ENCODE data around the gene PPP6R2.

The PPP6R2 gene

GRCh38 chr22:50339945-50340879, 2.9 kb upstream of the PPP6R2 start:
- no peak overlapping the region for H3K4me3 ChIP-seq (ENCODE audit: low read depth, low read length)
- no peaks in the 10 kb centered on the region for H3K36me3 ChIP-seq (ENCODE audit: control insufficient read depth, insufficient read depth, low read length)
- H3K4me1 ChIP-seq (ENCODE audit: control insufficient read depth, insufficient read depth, low read length), result no peaks in the 10 kb centered on the region
- no peaks in the 10 kb centered on the region for H3K9me3 ChIP-seq (ENCODE audit: control insufficient read depth, insufficient read depth, low read length)
- H3K27me3 ChIP-seq (ENCODE audit: control insufficient read depth, insufficient read depth, low read length), result peaks cover 2% of the 10 kb centered on the region
- H3K9ac ChIP-seq (ENCODE audit: low read depth, low read length), result no peak overlapping the region

GRCh38 chr22:50341977-50342650, 1.0 kb upstream of the PPP6R2 start:
- H3K9me3 ChIP-seq (ENCODE audit: control insufficient read depth, insufficient read depth, low read length), result no peaks in the 10 kb centered on the region
- no peaks in the 10 kb centered on the region for H3K36me3 ChIP-seq (ENCODE audit: control insufficient read depth, insufficient read depth, low read length)
- H3K9ac ChIP-seq (ENCODE audit: low read depth, low read length), result no peak overlapping the region
- peak overlapping the region; percentile 86 for H3K4me3 ChIP-seq (ENCODE audit: low read depth, low read length)
- no peaks in the 10 kb centered on the region for H3K4me1 ChIP-seq (ENCODE audit: control insufficient read depth, insufficient read depth, low read length)
- H3K27me3 ChIP-seq (ENCODE audit: control insufficient read depth, insufficient read depth, low read length), result peaks cover 2% of the 10 kb centered on the region

DNA sequence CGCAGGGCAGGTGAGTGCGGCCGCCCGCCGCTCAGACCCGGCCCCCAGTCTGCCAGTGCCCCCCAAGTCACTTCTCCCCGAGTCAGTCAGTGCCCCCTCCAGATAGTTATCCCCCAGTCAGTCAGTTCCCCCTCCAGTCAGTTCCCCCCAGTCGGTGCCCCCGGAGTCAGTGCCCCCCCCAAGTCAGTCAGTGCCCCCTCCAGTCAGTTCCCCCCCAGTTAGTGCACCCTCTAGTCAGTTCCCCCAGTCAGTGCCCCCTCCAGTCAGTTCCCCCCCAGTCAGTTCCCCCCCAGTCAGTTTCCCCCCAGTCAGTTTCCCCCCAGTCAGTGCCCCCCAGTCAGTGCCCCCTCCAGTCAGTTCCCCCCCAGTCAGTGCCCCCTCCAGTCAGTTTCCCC, 411 bp downstream of the PPP6R2 start:
- Histone ChIP-seq H3K9me3 (ENCODE audit: control insufficient read depth, insufficient read depth, low read length) (no peaks in the 10 kb centered on the region), H3K9ac (ENCODE audit: low read depth, low read length) (peak overlapping the region; percentile 47), H3K36me3 (ENCODE audit: control insufficient read depth, insufficient read depth, low read length) (no peaks in the 10 kb centered on the region), H3K4me3 (ENCODE audit: low read depth, low read length) (peak overlapping the region; percentile 59), H3K4me1 (ENCODE audit: control insufficient read depth, insufficient read depth, low read length) (no peaks in the 10 kb centered on the region), H3K27me3 (ENCODE audit: control insufficient read depth, insufficient read depth, low read length) (peaks cover 2% of the 10 kb centered on the region)

DNA sequence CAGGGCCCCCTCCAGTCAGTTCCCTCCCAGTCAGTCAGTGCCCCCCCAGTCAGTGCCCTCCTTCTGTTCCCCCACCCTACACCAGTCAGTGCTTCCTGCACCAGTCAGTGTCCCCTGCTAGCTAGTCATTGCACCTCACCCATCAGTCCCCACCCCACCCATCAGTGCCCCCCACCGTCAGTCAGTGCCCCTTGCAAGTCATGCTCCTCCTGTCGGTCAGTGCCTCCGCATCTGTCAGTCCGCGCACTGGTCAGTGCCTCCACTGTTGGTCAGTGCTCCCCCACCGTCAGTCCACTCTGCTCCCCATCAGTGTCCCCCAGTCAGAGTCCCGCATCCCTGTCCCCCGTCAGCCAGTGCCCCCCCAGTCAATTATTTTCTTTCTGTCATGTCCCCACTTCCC, 3.3 kb downstream of the PPP6R2 start:
- no peaks in the 10 kb centered on the region for H3K27me3 ChIP-seq (ENCODE audit: control insufficient read depth, insufficient read depth, low read length)
- no peaks in the 10 kb centered on the region for H3K9me3 ChIP-seq (ENCODE audit: control insufficient read depth, insufficient read depth, low read length)
- no peak overlapping the region for H3K4me3 ChIP-seq (ENCODE audit: low read depth, low read length)
- H3K9ac ChIP-seq (ENCODE audit: low read depth, low read length), result no peak overlapping the region
- H3K4me1 ChIP-seq (ENCODE audit: control insufficient read depth, insufficient read depth, low read length), result no peaks in the 10 kb centered on the region
- no peaks in the 10 kb centered on the region for H3K36me3 ChIP-seq (ENCODE audit: control insufficient read depth, insufficient read depth, low read length)

GRCh38 chr22:50347157-50347556, 4.0 kb downstream of the PPP6R2 start:
- no peaks in the 10 kb centered on the region for H3K4me1 ChIP-seq (ENCODE audit: control insufficient read depth, insufficient read depth, low read length)
- H3K9me3 ChIP-seq (ENCODE audit: control insufficient read depth, insufficient read depth, low read length), result no peaks in the 10 kb centered on the region
- no peaks in the 10 kb centered on the region for H3K36me3 ChIP-seq (ENCODE audit: control insufficient read depth, insufficient read depth, low read length)
- no peaks in the 10 kb centered on the region for H3K27me3 ChIP-seq (ENCODE audit: control insufficient read depth, insufficient read depth, low read length)
- no peak overlapping the region for H3K9ac ChIP-seq (ENCODE audit: low read depth, low read length)
- no peak overlapping the region for H3K4me3 ChIP-seq (ENCODE audit: low read depth, low read length)

DNA sequence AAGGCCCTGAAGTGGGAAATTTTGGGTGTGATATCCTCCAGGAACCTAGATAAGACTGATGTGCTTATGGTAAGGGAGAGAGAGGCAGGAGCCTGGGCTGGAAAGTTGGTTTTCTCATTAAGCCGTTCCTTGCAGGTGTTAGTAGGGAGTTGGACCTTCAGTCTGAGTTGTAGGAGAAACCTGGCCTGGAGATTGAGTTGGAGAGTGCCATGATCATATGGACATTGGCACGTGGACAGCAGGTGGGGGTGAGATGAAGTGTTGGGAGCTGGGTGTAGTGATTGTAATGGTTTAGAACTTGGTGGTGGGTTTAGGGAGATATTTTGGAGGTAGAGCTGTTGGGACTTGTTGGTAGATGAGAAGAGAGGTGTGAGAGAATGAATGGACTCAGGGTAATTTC, 4.9 kb downstream of the PPP6R2 start:
- no peak overlapping the region for H3K9ac ChIP-seq (ENCODE audit: low read depth, low read length)
- no peaks in the 10 kb centered on the region for H3K9me3 ChIP-seq (ENCODE audit: control insufficient read depth, insufficient read depth, low read length)
- no peaks in the 10 kb centered on the region for H3K27me3 ChIP-seq (ENCODE audit: control insufficient read depth, insufficient read depth, low read length)
- no peaks in the 10 kb centered on the region for H3K4me1 ChIP-seq (ENCODE audit: control insufficient read depth, insufficient read depth, low read length)
- no peaks in the 10 kb centered on the region for H3K36me3 ChIP-seq (ENCODE audit: control insufficient read depth, insufficient read depth, low read length)
- H3K4me3 ChIP-seq (ENCODE audit: low read depth, low read length), result no peak overlapping the region

DNA sequence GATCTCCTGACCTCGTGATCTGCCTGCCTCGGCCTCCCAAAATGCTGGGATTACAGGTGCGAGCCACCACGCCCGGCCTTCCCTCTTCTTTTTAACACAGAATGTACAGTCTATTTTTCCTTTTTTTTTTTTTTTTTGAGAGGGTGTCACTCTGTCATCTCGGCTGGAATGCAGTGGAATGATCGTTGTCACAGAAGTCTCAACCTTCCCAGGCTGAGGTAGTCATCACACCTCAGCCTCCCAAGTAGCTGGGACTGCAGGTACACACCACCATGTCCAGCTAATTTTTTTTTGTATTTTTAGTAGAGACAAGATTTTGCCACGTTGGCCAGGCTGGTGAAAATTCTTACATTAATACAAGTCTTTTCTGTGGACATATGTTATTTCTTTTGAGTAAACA, 13.1 kb downstream of the PPP6R2 start:
- H3K9ac ChIP-seq (ENCODE audit: low read depth, low read length), result no peak overlapping the region
- no peaks in the 10 kb centered on the region for H3K36me3 ChIP-seq (ENCODE audit: control insufficient read depth, insufficient read depth, low read length)
- H3K27me3 ChIP-seq (ENCODE audit: control insufficient read depth, insufficient read depth, low read length), result no peaks in the 10 kb centered on the region
- H3K4me3 ChIP-seq (ENCODE audit: low read depth, low read length), result no peak overlapping the region
- H3K4me1 ChIP-seq (ENCODE audit: control insufficient read depth, insufficient read depth, low read length), result no peaks in the 10 kb centered on the region
- H3K9me3 ChIP-seq (ENCODE audit: control insufficient read depth, insufficient read depth, low read length), result no peaks in the 10 kb centered on the region

DNA sequence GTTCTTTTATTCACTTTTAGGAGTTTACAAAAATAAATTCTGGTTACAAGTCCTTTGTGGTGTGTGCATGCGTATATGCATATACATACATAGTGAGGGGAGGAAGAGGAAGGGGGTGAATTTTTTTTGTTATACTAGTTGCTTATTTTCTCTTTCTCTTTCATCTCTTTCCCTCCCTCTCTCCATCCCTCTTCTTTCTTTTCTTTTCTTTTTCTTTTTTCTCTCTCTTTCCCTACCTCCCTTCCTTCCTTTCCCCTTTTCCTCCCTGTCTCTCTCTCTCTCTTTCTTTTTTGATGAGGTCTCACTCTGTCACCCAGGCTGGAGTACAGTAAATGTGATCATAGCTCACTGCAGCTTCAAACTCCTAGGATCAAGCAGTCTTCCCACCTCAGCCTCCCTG, 14.1 kb downstream of the PPP6R2 start:
- Histone ChIP-seq H3K27me3 (ENCODE audit: control insufficient read depth, insufficient read depth, low read length) (no peaks in the 10 kb centered on the region), H3K4me1 (ENCODE audit: control insufficient read depth, insufficient read depth, low read length) (no peaks in the 10 kb centered on the region), H3K9ac (ENCODE audit: low read depth, low read length) (no peak overlapping the region), H3K9me3 (ENCODE audit: control insufficient read depth, insufficient read depth, low read length) (no peaks in the 10 kb centered on the region), H3K36me3 (ENCODE audit: control insufficient read depth, insufficient read depth, low read length) (no peaks in the 10 kb centered on the region), H3K4me3 (ENCODE audit: low read depth, low read length) (no peak overlapping the region)

GRCh38 chr22:50357756-50358155, 14.6 kb downstream of the PPP6R2 start:
- Histone ChIP-seq H3K4me3 (ENCODE audit: low read depth, low read length) (no peak overlapping the region), H3K27me3 (ENCODE audit: control insufficient read depth, insufficient read depth, low read length) (no peaks in the 10 kb centered on the region), H3K4me1 (ENCODE audit: control insufficient read depth, insufficient read depth, low read length) (no peaks in the 10 kb centered on the region), H3K9me3 (ENCODE audit: control insufficient read depth, insufficient read depth, low read length) (no peaks in the 10 kb centered on the region), H3K9ac (ENCODE audit: low read depth, low read length) (no peak overlapping the region), H3K36me3 (ENCODE audit: control insufficient read depth, insufficient read depth, low read length) (no peaks in the 10 kb centered on the region)

DNA sequence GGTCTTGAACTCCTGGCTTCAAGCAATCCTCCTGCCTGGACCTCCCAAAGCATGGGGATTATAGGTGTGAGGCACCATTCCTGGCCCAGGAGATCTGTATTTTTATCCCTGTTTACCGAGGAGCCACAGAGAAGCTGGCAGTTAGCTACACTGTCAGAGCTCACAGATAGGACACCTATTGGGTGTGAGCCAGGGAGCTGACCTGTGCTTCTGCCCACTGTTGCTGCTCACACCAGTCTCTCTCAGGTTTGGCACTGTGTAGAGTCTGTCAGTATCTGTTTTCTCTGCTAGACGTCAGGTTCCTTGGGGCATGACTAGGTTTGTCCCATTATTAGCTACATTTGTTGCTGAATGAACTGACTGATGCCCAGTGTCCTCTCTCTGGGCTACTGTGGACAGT, 17.5 kb downstream of the PPP6R2 start:
- H3K36me3 ChIP-seq (ENCODE audit: control insufficient read depth, insufficient read depth, low read length), result no peaks in the 10 kb centered on the region
- no peaks in the 10 kb centered on the region for H3K9me3 ChIP-seq (ENCODE audit: control insufficient read depth, insufficient read depth, low read length)
- no peaks in the 10 kb centered on the region for H3K27me3 ChIP-seq (ENCODE audit: control insufficient read depth, insufficient read depth, low read length)
- no peak overlapping the region for H3K9ac ChIP-seq (ENCODE audit: low read depth, low read length)
- no peaks in the 10 kb centered on the region for H3K4me1 ChIP-seq (ENCODE audit: control insufficient read depth, insufficient read depth, low read length)
- no peak overlapping the region for H3K4me3 ChIP-seq (ENCODE audit: low read depth, low read length)

DNA sequence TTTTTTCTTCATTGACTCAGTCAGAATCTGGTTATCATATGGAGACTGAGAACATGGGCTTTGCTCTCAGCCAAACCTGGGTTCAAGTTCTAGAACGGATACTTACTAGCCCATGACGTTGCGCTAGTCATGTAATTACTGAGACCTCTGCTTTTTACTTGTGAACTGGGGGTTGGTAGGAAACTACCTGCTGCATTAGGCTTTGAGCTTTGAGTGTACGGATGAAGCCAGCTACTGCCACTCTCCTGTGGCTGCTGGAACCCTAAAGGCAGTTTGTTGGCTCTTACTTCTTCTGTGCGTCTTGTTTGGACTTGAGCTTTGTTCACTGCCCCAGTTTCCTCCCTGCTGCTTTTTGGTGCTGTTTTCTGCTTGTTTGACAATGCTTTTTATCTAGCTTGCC, 18.1 kb downstream of the PPP6R2 start:
- Histone ChIP-seq H3K36me3 (ENCODE audit: control insufficient read depth, insufficient read depth, low read length) (no peaks in the 10 kb centered on the region), H3K27me3 (ENCODE audit: control insufficient read depth, insufficient read depth, low read length) (no peaks in the 10 kb centered on the region), H3K4me1 (ENCODE audit: control insufficient read depth, insufficient read depth, low read length) (no peaks in the 10 kb centered on the region), H3K9ac (ENCODE audit: low read depth, low read length) (no peak overlapping the region), H3K4me3 (ENCODE audit: low read depth, low read length) (no peak overlapping the region), H3K9me3 (ENCODE audit: control insufficient read depth, insufficient read depth, low read length) (no peaks in the 10 kb centered on the region)

DNA sequence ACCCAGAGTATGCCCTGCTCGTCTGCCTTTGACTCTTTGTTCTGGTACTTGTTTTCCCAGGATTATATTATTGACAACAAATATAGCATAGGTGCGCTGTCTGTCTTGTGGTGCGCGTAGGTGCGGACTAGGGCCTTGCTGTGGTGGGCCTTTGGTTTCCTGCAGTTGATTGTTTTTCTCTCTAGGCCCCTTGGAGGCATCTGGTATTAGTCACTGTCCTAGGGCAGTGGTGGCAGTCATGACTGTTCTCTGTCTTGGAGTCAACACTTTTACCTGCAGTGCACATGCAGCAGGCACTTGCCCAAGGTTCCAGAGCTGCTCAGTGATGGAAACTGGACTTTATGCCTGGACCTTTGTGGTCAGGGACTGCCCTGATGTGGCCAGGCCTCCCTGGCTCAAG, 18.6 kb downstream of the PPP6R2 start:
- H3K4me3 ChIP-seq (ENCODE audit: low read depth, low read length), result no peak overlapping the region

More for the DNA sequence above, 18.6 kb downstream of the PPP6R2 start:
- Histone ChIP-seq H3K36me3 (ENCODE audit: control insufficient read depth, insufficient read depth, low read length) (no peaks in the 10 kb centered on the region), H3K4me1 (ENCODE audit: control insufficient read depth, insufficient read depth, low read length) (no peaks in the 10 kb centered on the region), H3K9me3 (ENCODE audit: control insufficient read depth, insufficient read depth, low read length) (no peaks in the 10 kb centered on the region), H3K9ac (ENCODE audit: low read depth, low read length) (no peak overlapping the region), H3K27me3 (ENCODE audit: control insufficient read depth, insufficient read depth, low read length) (no peaks in the 10 kb centered on the region)

Data from iPS-15b (cell line).